Astrocyte (in vitro differentiated cells and primary cell): Measurements from ENCODE around the gene HAVCR1. TPM values are rescaled to one million over a fixed set of nuclear protein-coding genes. Genes with fewer than 3 reads are reported as not detected.

Experiments
- DNase-seq: peaks from one replicate; pipeline ENCODE4 v3.0.0-alpha.2; 2010; ENCODE audit warnings: low read depth
- FAIRE-seq: peaks from 2 replicates; lab custom pipeline; 2011; peaks lifted over from hg19 to GRCh38; lab: Jason Lieb, UNC
- H2AFZ ChIP-seq: 2 replicates; pipeline ENCODE4 v1.6.0; 2012; ENCODE audit warnings: low read depth, low read length, inconsistent platforms
- H3K27ac ChIP-seq: 2 replicates; pipeline ENCODE4 v1.5.1; 2011; ENCODE audit warnings: low read depth, low read length, inconsistent platforms
- H3K27me3 ChIP-seq: 2 replicates; pipeline ENCODE4 v1.6.0; 2011; ENCODE audit warnings: low read length, inconsistent platforms; ENCODE audit not compliant: insufficient read depth
- H3K36me3 ChIP-seq: 2 replicates; pipeline ENCODE4 v1.5.1; 2011; ENCODE audit warnings: low read length, inconsistent platforms; ENCODE audit not compliant: insufficient read depth
- H3K4me1 ChIP-seq: 2 replicates; pipeline ENCODE4 v1.5.1; 2011; ENCODE audit warnings: low read length, inconsistent platforms; ENCODE audit not compliant: insufficient read depth
- H3K4me2 ChIP-seq: 2 replicates; pipeline ENCODE4 v1.6.0; 2012; ENCODE audit warnings: low read length, inconsistent platforms
- H3K4me3 ChIP-seq: 2 replicates; pipeline ENCODE4 v1.5.1; 2011; ENCODE audit warnings: low read depth, mild to moderate bottlenecking, low read length, inconsistent platforms; ENCODE audit not compliant: insufficient read depth
- H3K79me2 ChIP-seq: 2 replicates; pipeline ENCODE4 v1.6.0; 2012; ENCODE audit warnings: mild to moderate bottlenecking, low read length, inconsistent platforms; ENCODE audit not compliant: insufficient read depth
- H3K9ac ChIP-seq: 2 replicates; pipeline ENCODE4 v1.6.0; 2012; ENCODE audit warnings: mild to moderate bottlenecking, low read length, inconsistent platforms
- H3K9me3 ChIP-seq: 2 replicates; pipeline ENCODE4 v1.5.1; 2012; ENCODE audit warnings: low read depth, mild to moderate bottlenecking, low read length, inconsistent platforms; ENCODE audit not compliant: insufficient read depth
- H4K20me1 ChIP-seq: 2 replicates; pipeline ENCODE4 v1.6.0; 2012; ENCODE audit warnings: low read length, inconsistent platforms; ENCODE audit not compliant: insufficient read depth
- H3K27ac Mint-ChIP-seq: one replicate; pipeline ENCODE4 v1.8.0; 2021; ENCODE audit warnings: mild to moderate bottlenecking, mixed read lengths; ENCODE audit not compliant: unreplicated experiment
- H3K27me3 Mint-ChIP-seq: one replicate; pipeline ENCODE4 v1.8.0; 2021; ENCODE audit warnings: low read depth, mixed read lengths; ENCODE audit not compliant: unreplicated experiment
- H3K36me3 Mint-ChIP-seq: one replicate; pipeline ENCODE4 v1.8.0; 2021; ENCODE audit warnings: low read depth, mixed read lengths; ENCODE audit not compliant: unreplicated experiment
- H3K4me1 Mint-ChIP-seq: one replicate; pipeline ENCODE4 v1.8.0; 2021; ENCODE audit warnings: low read depth, mixed read lengths; ENCODE audit not compliant: unreplicated experiment
- H3K4me3 Mint-ChIP-seq: one replicate; pipeline ENCODE4 v1.8.0; 2021; ENCODE audit warnings: mild to moderate bottlenecking, moderate library complexity, mixed read lengths; ENCODE audit not compliant: unreplicated experiment
- H3K9me3 Mint-ChIP-seq: one replicate; pipeline ENCODE4 v1.8.0; 2021; ENCODE audit warnings: mild to moderate bottlenecking, mixed read lengths; ENCODE audit not compliant: unreplicated experiment
- EZH2 ChIP-seq: IDR thresholded peaks from 2 replicates; pipeline ENCODE4 v1.6.1; 2012; ENCODE audit warnings: mild to moderate bottlenecking, low read length, inconsistent platforms; ENCODE audit not compliant: insufficient read depth
- total RNA-seq: library from RNA; stranded (reverse); gene quantifications from 2 replicates; pipeline ENCODE4 v1.2.1, GENCODE V29; 2021
- TF ChIP-seq, protein P1 (sequence below): IDR thresholded peaks from 2 replicates; pipeline ENCODE4 v1.5.1; 2011; ENCODE audit warnings: low read depth, mild to moderate bottlenecking, inconsistent platforms, low read length, moderate library complexity; ENCODE audit not compliant: insufficient read depth

HAVCR1 gene
- total RNA-seq, 1 donor from 2014 or later, result 2.0 TPM

DNA sequence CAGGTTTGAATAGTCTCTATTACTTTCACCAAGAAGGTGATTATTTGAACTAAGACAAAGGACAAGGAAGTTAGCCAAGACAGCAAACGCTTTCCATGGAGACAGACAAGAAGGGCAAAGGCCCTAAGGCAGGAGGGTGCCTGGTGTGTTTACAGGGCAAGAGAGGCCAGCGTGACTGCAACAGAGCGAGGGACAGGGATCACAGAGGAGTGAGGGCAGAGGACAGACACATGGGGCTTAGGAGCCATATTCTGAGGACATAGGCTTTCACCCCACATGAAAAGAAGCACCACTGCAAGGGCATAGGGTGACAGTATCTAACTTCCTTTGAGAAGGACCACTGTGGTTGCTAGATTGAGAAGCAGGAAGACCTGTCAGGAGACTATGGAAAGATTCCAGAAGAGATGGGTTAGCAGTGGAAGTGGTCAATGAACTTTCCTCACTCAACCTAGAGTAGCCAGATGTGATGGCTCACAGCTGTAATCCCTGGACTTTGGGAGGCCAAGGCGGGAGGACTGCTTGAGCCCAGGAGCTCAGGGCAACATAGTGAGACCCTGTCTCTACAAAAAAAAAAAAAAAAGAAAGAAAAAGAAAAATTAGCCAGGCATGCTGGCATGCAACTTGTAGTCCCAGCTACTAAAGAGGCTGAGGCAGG, 5.0 kb upstream of the HAVCR1 start:
- no peaks in the 10 kb centered on the region for H3K9me3 Mint-ChIP-seq
- no peak overlapping the region for H3K27ac Mint-ChIP-seq
- TF ChIP-seq EZH2, result no peak
- TF ChIP-seq, protein P1, sequence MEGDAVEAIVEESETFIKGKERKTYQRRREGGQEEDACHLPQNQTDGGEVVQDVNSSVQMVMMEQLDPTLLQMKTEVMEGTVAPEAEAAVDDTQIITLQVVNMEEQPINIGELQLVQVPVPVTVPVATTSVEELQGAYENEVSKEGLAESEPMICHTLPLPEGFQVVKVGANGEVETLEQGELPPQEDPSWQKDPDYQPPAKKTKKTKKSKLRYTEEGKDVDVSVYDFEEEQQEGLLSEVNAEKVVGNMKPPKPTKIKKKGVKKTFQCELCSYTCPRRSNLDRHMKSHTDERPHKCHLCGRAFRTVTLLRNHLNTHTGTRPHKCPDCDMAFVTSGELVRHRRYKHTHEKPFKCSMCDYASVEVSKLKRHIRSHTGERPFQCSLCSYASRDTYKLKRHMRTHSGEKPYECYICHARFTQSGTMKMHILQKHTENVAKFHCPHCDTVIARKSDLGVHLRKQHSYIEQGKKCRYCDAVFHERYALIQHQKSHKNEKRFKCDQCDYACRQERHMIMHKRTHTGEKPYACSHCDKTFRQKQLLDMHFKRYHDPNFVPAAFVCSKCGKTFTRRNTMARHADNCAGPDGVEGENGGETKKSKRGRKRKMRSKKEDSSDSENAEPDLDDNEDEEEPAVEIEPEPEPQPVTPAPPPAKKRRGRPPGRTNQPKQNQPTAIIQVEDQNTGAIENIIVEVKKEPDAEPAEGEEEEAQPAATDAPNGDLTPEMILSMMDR, result no peak
- H2AFZ ChIP-seq, result no peak overlapping the region
- H3K4me1 Mint-ChIP-seq, result peaks cover 2% of the 10 kb centered on the region
- H3K27me3 Mint-ChIP-seq, result no peaks in the 10 kb centered on the region
- H3K4me3 Mint-ChIP-seq, result no peak overlapping the region
- FAIRE-seq, result no peak
- H3K79me2 ChIP-seq, result no peaks in the 10 kb centered on the region
- no peaks in the 10 kb centered on the region for H3K36me3 Mint-ChIP-seq
- no peak overlapping the region for H3K27ac ChIP-seq
- H3K4me1 ChIP-seq, result no peaks in the 10 kb centered on the region
- no peaks in the 10 kb centered on the region for H3K27me3 ChIP-seq
- no peak overlapping the region for H3K4me2 ChIP-seq
- no peaks in the 10 kb centered on the region for H4K20me1 ChIP-seq
- H3K36me3 ChIP-seq, result no peaks in the 10 kb centered on the region
- no peak overlapping the region for H3K4me3 ChIP-seq
- no peaks in the 10 kb centered on the region for H3K9me3 ChIP-seq
- no peak overlapping the region for H3K9ac ChIP-seq
- no peak for DNase-seq

GRCh38 chr5:157059891-157060290, 975 bp upstream of the HAVCR1 start:
- no peaks in the 10 kb centered on the region for H3K9me3 ChIP-seq
- Mint-ChIP-seq H3K4me1 (peaks cover 6% of the 10 kb centered on the region), H3K27ac (no peak overlapping the region), H3K4me3 (no peak overlapping the region), H3K36me3 (no peaks in the 10 kb centered on the region), H3K9me3 (no peaks in the 10 kb centered on the region), H3K27me3 (no peaks in the 10 kb centered on the region)
- TF ChIP-seq EZH2, result no peak
- TF ChIP-seq, protein P1, result no peak
- H3K27me3 ChIP-seq, result no peaks in the 10 kb centered on the region
- no peak overlapping the region for H3K4me2 ChIP-seq
- no peaks in the 10 kb centered on the region for H3K4me1 ChIP-seq
- no peak overlapping the region for H3K4me3 ChIP-seq
- H3K36me3 ChIP-seq, result no peaks in the 10 kb centered on the region
- no peaks in the 10 kb centered on the region for H3K79me2 ChIP-seq
- no peak overlapping the region for H2AFZ ChIP-seq
- H3K9ac ChIP-seq, result no peak overlapping the region
- no peak for FAIRE-seq
- no peak overlapping the region for H3K27ac ChIP-seq
- DNase-seq, result no peak
- no peaks in the 10 kb centered on the region for H4K20me1 ChIP-seq
